ENCODE data around the gene STMP1.
A peak's percentile ranks its signal among the peaks of the same experiment; 100 is the strongest.
"Not testable (repeated sequence)": the region's sequence is repeated elsewhere in the genome, so short reads cannot be mapped to it uniquely, and the experiment has no call there.

Gene STMP1

GRCh38 chr7:135664046-135664589, 1.8 kb downstream of the STMP1 start:
- peak; percentile 26 for DNase-seq (ENCODE audit: low spot score)

- DNase-seq (ENCODE audit: low spot score): no peak
Measured at GRCh38 chr7:135665042-135665441, 2.7 kb downstream of the STMP1 start.

DNA sequence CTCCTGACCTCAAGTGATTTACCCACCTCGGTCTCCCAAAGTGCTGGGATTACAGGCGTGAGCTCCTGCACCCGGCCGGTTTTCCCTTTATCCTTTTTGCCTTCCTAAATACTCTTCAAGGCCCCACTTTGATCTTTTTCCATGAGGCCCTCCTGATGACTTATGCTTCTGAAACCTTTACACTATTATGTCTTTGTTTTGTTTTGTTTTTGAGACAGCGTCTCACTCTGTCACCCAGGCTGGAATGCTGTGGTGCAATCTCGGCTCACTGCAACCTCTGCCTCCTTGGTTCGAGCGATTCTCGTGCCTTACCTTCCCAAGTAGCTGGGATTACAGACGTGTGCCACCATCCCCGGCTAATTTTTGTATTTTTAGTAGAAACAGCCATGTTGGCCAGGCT, 3.8 kb downstream of the STMP1 start:
- no peak for DNase-seq (ENCODE audit: low spot score)

DNA sequence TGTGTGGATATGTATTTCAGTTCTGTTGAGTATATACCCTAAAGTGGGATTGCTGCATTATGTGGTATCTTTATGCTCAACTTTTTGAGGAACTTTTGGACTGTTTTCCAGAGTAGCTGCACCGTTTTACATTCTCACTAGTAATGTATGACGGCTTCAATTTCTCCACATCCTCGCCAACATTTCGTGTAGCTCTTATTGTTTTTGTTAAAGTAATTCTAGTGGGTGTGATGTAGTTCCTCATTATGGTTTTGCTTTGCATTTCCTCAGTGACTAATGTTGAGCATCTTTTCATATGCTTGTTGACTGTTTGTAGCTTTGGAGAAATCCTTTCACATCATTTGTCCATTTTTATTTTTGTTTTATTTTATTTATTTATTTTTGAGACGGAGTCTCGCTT, 4.5 kb downstream of the STMP1 start:
- no peak for DNase-seq (ENCODE audit: low spot score)

DNA sequence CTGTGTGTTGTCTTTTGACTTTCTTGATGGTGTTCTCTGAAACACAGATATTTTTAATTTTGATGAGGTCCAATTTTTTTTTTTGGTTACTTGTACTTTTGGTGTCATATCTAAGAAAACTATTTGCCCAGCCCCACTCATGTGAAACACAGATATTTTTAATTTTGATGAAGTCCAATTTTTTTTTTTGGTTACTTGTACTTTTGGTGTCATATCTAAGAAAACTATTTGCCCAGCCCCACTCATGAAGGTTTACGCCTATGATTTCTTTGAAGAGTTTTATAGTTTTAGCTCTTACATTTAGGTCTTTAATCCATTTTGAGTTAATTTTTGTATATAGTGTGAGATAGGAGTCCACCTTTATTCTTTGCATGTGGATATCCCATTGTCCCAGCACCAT, 5.3 kb downstream of the STMP1 start:
- not testable (repeated sequence) for DNase-seq (ENCODE audit: low spot score)

DNA sequence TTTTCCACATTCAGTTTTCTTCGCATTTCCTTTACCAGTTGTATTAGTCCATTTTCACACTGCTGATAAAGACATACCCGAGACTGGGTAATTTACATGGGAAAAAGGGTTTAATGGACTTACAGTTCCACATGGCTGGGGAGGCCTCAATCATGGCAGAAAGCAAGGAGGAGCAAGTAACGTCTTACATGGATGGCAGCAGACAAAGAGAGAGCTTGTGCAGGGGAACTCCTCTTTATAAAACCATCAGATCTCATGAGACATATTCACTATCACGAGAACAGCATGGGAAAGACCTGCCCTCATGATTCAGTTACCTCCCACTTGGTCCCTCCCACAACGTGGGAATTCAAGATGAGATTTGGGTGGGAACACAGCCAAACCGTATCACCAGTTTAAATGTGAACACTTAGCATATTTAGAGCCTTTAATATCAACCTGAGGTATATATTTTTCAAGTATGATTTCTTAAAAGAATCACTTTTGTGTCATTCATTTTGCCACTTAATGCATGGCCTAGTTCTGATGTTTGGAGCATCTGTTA, 6.6 kb downstream of the STMP1 start:
- DNase-seq (ENCODE audit: low spot score): not testable (repeated sequence)

- no peak for DNase-seq (ENCODE audit: low spot score)
Measured at GRCh38 chr7:135669774-135670173, 7.5 kb downstream of the STMP1 start.

- peak; percentile 67 for DNase-seq (ENCODE audit: low spot score)
Measured at GRCh38 chr7:135670179-135670578, 7.9 kb downstream of the STMP1 start.

DNA sequence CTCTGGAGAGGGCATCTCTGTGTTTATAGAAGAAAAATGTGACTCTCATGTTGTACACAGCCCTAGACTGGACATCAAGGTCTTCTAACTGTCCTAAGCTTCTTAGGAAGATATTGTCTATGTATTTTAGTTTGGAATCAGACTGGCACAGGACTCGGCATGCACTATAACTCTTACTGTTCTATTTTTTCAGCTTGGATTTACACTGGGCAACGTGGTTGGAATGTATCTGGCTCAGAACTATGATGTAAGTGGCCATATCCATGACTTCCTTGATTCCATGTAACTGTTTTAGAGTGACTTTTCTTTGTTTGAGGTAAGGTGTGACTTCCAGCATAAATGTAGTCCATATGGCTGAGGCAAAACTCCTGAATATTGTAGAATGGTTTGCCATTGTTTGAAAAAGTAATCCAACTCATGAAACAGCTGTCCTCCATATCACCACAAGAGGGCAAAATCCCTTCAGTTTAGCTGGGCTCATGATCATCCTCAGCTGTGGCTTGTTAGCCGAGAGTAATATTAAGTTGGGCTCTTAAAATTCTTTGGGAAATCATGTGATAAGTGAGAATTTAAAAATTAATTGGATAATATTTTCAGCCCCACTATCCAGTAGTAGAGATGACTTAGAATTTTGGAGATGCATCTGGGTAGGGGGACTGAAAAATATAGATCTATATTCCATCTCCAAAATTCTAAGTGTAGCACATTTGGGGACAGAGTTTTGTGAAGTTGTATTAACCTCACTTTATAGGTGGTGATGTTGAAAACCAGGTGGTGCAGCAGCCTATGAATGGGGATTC, 10.4 kb downstream of the STMP1 start:
- peak; percentile 76 for DNase-seq (ENCODE audit: low spot score)

GRCh38 chr7:135673360-135673706, 11.0 kb downstream of the STMP1 start:
- DNase-seq (ENCODE audit: low spot score): no peak

GRCh38 chr7:135678612-135679575, 16.6 kb downstream of the STMP1 start:
- peak; percentile 33 for DNase-seq (ENCODE audit: low spot score)

DNA sequence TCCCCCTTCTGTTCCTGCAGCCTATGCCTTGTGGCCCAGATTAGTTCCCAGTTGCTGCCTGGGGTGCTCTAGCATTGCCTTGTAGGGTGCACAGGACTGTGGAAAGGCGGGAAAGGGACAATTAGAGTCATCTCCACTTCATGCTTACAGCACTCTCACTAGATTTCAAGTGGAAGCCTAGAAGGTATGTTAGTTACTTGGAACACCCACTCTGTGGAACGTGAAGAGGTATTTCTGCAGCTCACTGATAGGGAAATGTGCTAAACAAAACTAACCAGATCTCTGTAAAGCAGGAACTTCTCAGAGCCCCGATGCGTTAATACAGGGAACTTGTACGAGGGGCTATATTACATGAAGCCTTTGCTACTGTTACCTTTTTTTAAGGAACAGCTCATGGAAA, 19.4 kb downstream of the STMP1 start:
- no peak for DNase-seq (ENCODE audit: low spot score)

DNA sequence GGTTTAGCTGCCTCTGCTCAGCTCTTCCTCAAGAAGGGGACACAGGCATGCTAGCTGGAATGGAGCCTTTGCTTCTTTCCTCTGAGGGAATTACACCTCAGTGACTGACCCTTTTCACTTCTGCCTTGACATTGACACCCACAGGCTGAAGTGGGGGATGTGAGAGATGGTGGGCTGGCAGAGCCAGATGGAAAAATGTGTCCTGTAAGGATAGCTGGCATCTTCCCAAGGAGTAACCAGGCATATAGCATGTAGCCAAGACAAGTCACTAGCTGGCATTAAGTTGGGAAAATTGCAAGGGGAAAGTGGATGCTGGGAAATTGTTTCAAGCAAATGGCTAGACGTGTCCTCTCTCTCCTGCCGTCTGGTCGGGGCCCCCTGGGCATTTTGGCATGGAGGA, 19.9 kb downstream of the STMP1 start:
- DNase-seq (ENCODE audit: low spot score): no peak

DNA sequence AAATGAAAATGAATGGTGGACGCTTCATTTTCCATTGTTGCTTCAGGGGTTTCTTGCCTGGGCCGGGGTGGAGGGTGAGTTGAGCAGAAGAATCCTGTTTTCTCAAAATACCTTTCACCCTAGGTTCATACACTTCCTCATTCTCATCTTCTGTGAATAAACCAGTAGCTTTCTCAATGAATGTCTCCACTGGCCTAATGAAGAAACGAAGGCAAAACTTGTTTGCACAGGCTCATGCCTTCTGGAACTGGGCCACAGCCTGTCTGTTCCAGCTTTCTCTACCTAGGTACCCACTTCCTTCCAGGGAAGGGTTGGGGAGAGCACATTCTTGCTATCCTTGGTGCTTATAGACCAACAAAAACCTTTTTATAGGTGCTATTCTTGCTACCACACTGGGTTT, 21.3 kb downstream of the STMP1 start:
- DNase-seq (ENCODE audit: low spot score): no peak

DNA sequence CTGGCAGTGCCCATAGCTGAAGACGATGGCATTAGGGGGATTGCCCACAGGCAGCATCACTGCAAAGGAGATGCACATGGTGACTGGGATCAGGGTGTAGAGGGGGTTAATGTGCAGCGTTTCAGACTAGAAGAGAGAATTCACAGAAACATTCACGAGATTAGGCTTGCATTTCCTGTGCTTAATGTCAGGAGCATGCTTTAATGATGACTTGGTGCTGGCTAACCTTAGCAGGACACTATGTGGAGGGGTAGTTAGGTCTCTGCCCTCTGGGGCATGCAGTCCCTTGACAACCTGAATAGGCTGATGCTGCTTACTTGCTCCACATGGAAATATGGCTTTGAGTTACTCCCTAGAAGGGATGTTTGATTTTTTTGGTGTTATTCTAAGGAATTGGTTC, 21.8 kb downstream of the STMP1 start:
- DNase-seq (ENCODE audit: low spot score): peak; percentile 43

DNA sequence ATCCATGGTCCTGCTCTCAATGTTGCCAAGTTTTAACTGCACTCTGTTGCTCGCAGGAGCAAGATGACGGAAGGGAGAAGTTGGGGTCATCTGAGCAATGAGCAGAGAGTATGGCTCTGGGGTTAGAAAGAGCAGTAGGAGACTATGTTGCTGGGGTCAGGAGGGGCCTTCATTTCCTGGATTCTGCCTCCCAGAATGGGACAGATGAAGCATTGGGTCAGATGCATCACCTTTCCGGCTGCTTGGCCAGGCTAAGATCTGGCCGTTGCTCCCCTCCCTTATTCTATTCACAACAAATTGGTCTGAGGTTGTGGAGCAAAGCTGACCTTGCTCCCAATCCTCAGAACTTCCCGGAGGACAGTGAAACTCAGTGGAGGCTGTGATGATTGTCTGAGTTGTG, 22.4 kb downstream of the STMP1 start:
- DNase-seq (ENCODE audit: low spot score): no peak

DNA sequence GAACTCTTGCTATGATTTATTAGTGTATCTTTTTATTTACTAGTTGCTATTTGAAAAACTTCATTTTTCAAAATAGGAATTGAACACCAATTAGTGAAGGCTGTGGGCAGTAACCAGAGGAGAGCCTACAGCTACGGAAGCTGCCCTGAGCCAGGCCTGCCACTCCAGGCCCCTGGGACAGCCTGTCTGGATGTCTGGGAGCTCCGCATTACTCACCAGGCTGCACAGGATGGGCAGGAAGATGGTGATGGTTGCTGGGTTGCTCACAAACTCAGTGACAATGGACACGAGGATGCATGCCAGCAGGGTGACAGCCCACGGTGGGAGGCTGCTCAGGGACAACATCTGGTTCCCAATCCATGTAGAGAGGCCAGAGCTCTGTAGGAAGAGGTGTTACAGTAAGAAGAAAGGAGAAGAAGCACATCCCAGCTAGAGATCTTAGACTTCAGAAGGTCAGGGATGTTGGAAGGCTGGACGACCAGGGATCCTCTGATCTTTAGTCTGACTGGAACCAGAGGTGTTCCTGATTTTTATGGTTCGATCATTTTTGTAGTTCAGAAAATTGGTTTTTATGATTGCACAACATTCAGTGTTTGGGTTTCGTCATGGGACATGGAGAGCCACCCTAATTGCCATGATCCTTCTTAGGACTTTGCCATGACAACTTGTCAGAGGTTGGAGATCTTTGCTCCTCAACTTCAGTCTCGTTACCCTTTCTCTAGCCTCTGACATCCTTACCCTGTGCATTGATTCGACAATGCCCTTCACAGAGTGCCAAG, 23.2 kb downstream of the STMP1 start:
- peak; percentile 43 for DNase-seq (ENCODE audit: low spot score)

GRCh38 chr7:135687466-135687865, 25.2 kb downstream of the STMP1 start:
- no peak for DNase-seq (ENCODE audit: low spot score)

DNA sequence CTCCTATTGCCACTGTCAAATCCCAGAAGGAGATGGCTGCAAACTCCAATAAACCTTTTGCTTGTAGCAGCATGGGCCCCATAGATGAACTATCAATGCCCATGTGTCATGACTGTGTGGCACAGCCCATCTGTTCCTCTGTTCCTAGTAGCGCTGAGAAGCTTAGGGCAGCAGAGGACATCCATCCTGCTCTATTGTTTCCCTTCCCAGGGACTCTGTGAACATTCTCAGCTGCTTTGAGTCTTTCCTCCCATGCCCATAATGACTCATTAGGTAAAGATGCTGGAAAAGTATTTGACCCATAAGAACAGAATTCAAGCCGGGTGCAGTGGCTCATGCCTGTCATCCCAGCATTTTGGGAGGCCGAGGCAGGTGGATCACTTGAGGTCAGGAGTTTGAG, 28.3 kb downstream of the STMP1 start:
- peak; percentile 71 for DNase-seq (ENCODE audit: low spot score)

DNA sequence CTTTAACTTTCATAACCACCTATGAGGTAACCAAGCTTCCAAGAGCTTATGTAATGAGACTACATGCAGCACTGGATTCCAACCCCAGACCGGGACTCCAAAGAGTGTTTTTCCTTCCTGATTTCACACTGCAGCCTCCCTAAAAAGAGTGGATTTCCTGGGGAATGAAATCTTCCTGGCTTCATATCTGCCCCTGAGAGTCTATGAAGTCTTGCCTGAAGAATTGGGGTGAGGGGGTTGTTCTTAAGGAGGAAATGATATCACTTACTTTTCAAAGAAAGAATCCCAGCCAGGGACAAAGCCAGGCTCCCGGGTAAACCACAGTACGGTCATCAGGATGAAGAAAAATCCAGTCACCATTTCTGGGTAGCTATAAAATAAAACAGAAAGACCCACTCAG, 29.7 kb downstream of the STMP1 start:
- no peak for DNase-seq (ENCODE audit: low spot score)

GRCh38 chr7:135692606-135693005, 30.3 kb downstream of the STMP1 start:
- DNase-seq (ENCODE audit: low spot score): not testable (repeated sequence)

GRCh38 chr7:135693558-135693957, 31.2 kb downstream of the STMP1 start:
- no peak for DNase-seq (ENCODE audit: low spot score)
